Measurements from ENCODE around the gene PPFIA4.

DNA sequence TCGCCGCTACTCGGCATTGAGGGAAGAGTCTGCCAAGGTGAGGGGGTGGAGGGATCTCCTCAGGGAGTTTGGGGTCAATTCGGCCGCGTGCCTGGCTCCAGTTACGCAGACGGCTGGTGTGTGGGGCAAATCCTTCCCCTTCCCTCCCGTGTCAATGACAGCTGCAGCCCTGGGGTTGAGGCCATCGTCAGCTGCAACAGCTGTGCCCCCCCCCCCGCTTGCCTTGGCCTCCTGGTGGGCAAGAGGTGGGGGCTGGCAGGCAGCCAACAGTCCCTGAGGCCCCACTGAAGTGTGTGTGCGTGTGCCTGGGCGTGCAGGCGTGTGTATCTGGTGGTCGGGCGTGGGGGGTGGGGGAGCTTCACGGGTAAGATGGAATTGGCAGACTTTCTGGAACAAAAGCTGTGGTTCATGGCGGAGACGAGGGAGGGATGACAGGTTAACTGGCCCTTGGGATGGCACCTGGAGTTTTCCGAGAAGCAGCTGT is 25.6 kb downstream of the PPFIA4 start:
- TF ChIP-seq, protein P1, sequence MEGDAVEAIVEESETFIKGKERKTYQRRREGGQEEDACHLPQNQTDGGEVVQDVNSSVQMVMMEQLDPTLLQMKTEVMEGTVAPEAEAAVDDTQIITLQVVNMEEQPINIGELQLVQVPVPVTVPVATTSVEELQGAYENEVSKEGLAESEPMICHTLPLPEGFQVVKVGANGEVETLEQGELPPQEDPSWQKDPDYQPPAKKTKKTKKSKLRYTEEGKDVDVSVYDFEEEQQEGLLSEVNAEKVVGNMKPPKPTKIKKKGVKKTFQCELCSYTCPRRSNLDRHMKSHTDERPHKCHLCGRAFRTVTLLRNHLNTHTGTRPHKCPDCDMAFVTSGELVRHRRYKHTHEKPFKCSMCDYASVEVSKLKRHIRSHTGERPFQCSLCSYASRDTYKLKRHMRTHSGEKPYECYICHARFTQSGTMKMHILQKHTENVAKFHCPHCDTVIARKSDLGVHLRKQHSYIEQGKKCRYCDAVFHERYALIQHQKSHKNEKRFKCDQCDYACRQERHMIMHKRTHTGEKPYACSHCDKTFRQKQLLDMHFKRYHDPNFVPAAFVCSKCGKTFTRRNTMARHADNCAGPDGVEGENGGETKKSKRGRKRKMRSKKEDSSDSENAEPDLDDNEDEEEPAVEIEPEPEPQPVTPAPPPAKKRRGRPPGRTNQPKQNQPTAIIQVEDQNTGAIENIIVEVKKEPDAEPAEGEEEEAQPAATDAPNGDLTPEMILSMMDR (conservative IDR thresholded peaks at IDR 0.05; ENCODE audit: low read depth, low read length): no peak
- no peak for TF ChIP-seq EZH2 (IDR thresholded peaks at IDR 0.05; ENCODE audit: borderline replicate concordance, low read depth, low read length, poor library complexity, severe bottlenecking)

All from A673 (cell line).